Measurements from ENCODE around the gene PLXNC1.

DNA sequence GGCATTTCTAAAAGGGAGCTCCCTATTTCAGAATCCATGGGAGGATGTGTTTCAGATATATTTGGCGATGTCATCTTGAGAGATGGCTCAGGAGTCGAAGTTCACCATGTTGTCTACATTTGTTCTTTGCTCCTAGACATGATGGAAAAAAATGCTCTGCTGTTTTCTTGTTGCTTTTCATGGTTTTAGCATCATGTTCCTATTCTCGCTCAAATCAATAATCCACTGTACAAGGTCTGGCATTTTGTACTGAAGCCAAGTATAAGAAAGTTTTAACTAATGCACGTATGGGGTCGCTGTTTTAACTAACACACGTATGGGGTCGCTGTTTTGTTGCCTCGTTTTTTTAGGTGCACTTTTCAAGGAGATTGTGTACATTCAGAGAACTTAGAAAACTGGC is 60.9 kb downstream of the PLXNC1 start:
- no peak for TF ChIP-seq CTCF (conservative IDR thresholded peaks at IDR 0.05; ENCODE audit: low read depth, low read length)
- TF ChIP-seq EZH2 (IDR thresholded peaks at IDR 0.05; ENCODE audit: borderline replicate concordance, low read depth, low read length, poor library complexity, severe bottlenecking), result no peak
